GM23338 (cell line): ENCODE measurements around the gene BBOX1. TPM values are rescaled to one million over a fixed set of nuclear protein-coding genes. Genes with fewer than 3 reads are reported as not detected.

ENCODE experiments used
- ATAC-seq: fragments of 200-7000 bp; cut with Tn5 transposase; 3 replicates; pipeline ENCODE4 v1.9.1; 2020
- DNase-seq: peaks from one replicate; pipeline ENCODE4 v3.0.0-alpha.2; 2015; ENCODE audit warnings: low spot score
- H2AFZ ChIP-seq: fragments of 200-600 bp; sonication (generic); 2 replicates; pipeline ENCODE4 v1.8.0; 2016; ENCODE audit warnings: antibody characterized with exemption, mild to moderate bottlenecking, moderate library complexity
- H3F3A ChIP-seq: fragments of 200-600 bp; sonication (generic); replicated peaks from 2 replicates; pipeline ENCODE4 v1.8.0; 2017; ENCODE audit warnings: antibody characterized with exemption, mixed run types, low read depth
- H3K27ac ChIP-seq: fragments of 200-600 bp; sonication (generic); 2 replicates; pipeline ENCODE4 v1.6.1; 2016; ENCODE audit warnings: low read depth
- H3K27me3 ChIP-seq: fragments of 200-600 bp; sonication (generic); 2 replicates; pipeline ENCODE4 v1.8.0; 2016; ENCODE audit warnings: mild to moderate bottlenecking, mixed run types, moderate library complexity; ENCODE audit not compliant: insufficient read depth
- H3K36me3 ChIP-seq: fragments of 200-600 bp; sonication (generic); 2 replicates; pipeline ENCODE4 v1.8.0; 2016; ENCODE audit warnings: mild to moderate bottlenecking; ENCODE audit not compliant: insufficient read depth
- H3K4me1 ChIP-seq: fragments of 200-600 bp; sonication (generic); 2 replicates; pipeline ENCODE4 v1.8.0; 2016; ENCODE audit warnings: mild to moderate bottlenecking, moderate library complexity; ENCODE audit not compliant: insufficient read depth
- H3K4me2 ChIP-seq: fragments of 200-600 bp; sonication (generic); 2 replicates; pipeline ENCODE4 v1.7.1; 2017; ENCODE audit warnings: mixed run types
- H3K4me3 ChIP-seq: fragments of 200-600 bp; sonication (generic); 2 replicates; pipeline ENCODE4 v1.6.1; 2016; ENCODE audit warnings: mixed run types
- H3K79me2 ChIP-seq: fragments of 200-600 bp; sonication (generic); replicated peaks from 2 replicates; pipeline ENCODE4 v1.8.0; 2017; ENCODE audit warnings: mild to moderate bottlenecking; ENCODE audit not compliant: insufficient read depth
- H3K9me2 ChIP-seq: fragments of 200-600 bp; sonication (generic); 2 replicates; pipeline ENCODE4 v1.8.0; 2017; ENCODE audit not compliant: insufficient read depth
- H4K20me1 ChIP-seq: fragments of 200-600 bp; sonication (generic); replicated peaks from 2 replicates; pipeline ENCODE4 v1.8.0; 2017; ENCODE audit warnings: mild to moderate bottlenecking; ENCODE audit not compliant: insufficient read depth
- H3K27ac Mint-ChIP-seq: 2 replicates; pipeline ENCODE4 v1.8.0; 2020; ENCODE audit warnings: inconsistent platforms, mild to moderate bottlenecking, moderate library complexity, mixed read lengths
- H3K27me3 Mint-ChIP-seq: 3 replicates; pipeline ENCODE4 v1.8.0; 2022; ENCODE audit warnings: low read depth, mild to moderate bottlenecking, moderate library complexity, mixed read lengths, inconsistent platforms; ENCODE audit not compliant: insufficient read depth, poor library complexity
- H3K36me3 Mint-ChIP-seq: 3 replicates; pipeline ENCODE4 v1.8.0; 2021; ENCODE audit warnings: low read depth, mild to moderate bottlenecking, inconsistent platforms, moderate library complexity, mixed read lengths
- H3K4me1 Mint-ChIP-seq: 3 replicates; pipeline ENCODE4 v1.8.0; 2020; ENCODE audit warnings: mild to moderate bottlenecking, inconsistent platforms, mixed read lengths
- H3K4me3 Mint-ChIP-seq: 3 replicates; pipeline ENCODE4 v1.8.0; 2021; ENCODE audit warnings: moderate library complexity, mild to moderate bottlenecking, inconsistent platforms, mixed read lengths
- H3K9me3 Mint-ChIP-seq: 3 replicates; pipeline ENCODE4 v1.8.0; 2020; ENCODE audit warnings: moderate library complexity, mild to moderate bottlenecking, inconsistent platforms, mixed read lengths
- CREB1 ChIP-seq: fragments of 250-450 bp; sonication (Bioruptor Pico); IDR thresholded peaks from 2 replicates; pipeline ENCODE4 v1.5.0; 2020; ENCODE audit warnings: low read depth, mild to moderate bottlenecking, moderate library complexity
- EZH2phosphoT487 ChIP-seq: fragments of 200-600 bp; sonication (generic); IDR thresholded peaks from one replicate; pipeline ENCODE4 v1.8.1; 2018; ENCODE audit warnings: antibody characterized with exemption; ENCODE audit not compliant: unreplicated experiment
- JUNB ChIP-seq: IDR thresholded peaks from one replicate; pipeline ENCODE4 v1.6.1; 2016; ENCODE audit warnings: antibody characterized with exemption; ENCODE audit not compliant: unreplicated experiment
- NANOG ChIP-seq: IDR thresholded peaks from 2 replicates; pipeline ENCODE4 v1.6.1; 2016; ENCODE audit warnings: antibody characterized with exemption, borderline replicate concordance
- POLR2AphosphoS5 ChIP-seq: IDR thresholded peaks from 2 replicates; pipeline ENCODE4 v1.6.1; 2016; ENCODE audit warnings: antibody characterized with exemption, low read depth
- STAT1 ChIP-seq: IDR thresholded peaks from one replicate; pipeline ENCODE4 v1.6.1; 2016; ENCODE audit warnings: antibody characterized with exemption; ENCODE audit not compliant: unreplicated experiment
- ZNF114 ChIP-seq: fragments of 250-450 bp; sonication (Bioruptor Pico); IDR thresholded peaks from 2 replicates; pipeline ENCODE4 v1.5.0; 2020; ENCODE audit warnings: mild to moderate bottlenecking, moderate library complexity
- ZNF331 ChIP-seq: fragments of 250-450 bp; sonication (Bioruptor Pico); IDR thresholded peaks from 2 replicates; pipeline ENCODE4 v1.5.0; 2020; ENCODE audit warnings: low read depth, mild to moderate bottlenecking, moderate library complexity
- polyA plus RNA-seq: library from polyadenylated mRNA; unstranded; fragments of >200 nt; fragmentation: Nextera tagmentation; extraction: Ambion mirVana; gene quantifications from 2 replicates; pipeline ENCODE4 v1.2.1, GENCODE V29; 2016
- total RNA-seq: library from RNA; depleted of rRNA; stranded (reverse); fragments of >200 nt; shearing (Covaris generic); gene quantifications from 2 replicates; pipeline ENCODE4 v1.2.3, GENCODE V29; 2014
- TF ChIP-seq, protein P1 (sequence below): IDR thresholded peaks from one replicate; pipeline ENCODE4 v1.6.1; 2018; ENCODE audit warnings: antibody characterized with exemption; ENCODE audit not compliant: unreplicated experiment
- TF ChIP-seq, protein P2 (sequence below): IDR thresholded peaks from 2 replicates; pipeline ENCODE4 v1.6.1; 2016; ENCODE audit warnings: antibody characterized with exemption

The BBOX1 gene
- total and polyA plus RNA-seq, 2 experiments from 2014 or later, result not detected

GRCh38 chr11:27011560-27012233 lies 28.9 kb upstream of the BBOX1 start:
- Histone ChIP-seq H3K27ac (no peak overlapping the region), H3K4me3 (no peak overlapping the region), H4K20me1 (no peaks in the 10 kb centered on the region), H3K79me2 (no peaks in the 10 kb centered on the region), H3K36me3 (no peaks in the 10 kb centered on the region), H3F3A (no peaks in the 10 kb centered on the region), H3K27me3 (no peaks in the 10 kb centered on the region), H3K9me2 (no peaks in the 10 kb centered on the region), H2AFZ (no peak overlapping the region; the same call in 1 of the 2 replicates), H3K4me1 (peaks cover 5% of the 10 kb centered on the region), H3K4me2 (no peak overlapping the region)
- peaks cover 3% of the 10 kb centered on the region; the same call in 2 of the 3 replicates for H3K4me1 Mint-ChIP-seq
- no peak for ATAC-seq
- H3K4me3 Mint-ChIP-seq, result no peak overlapping the region
- H3K27ac Mint-ChIP-seq, result no peak overlapping the region
- no peaks in the 10 kb centered on the region for H3K9me3 Mint-ChIP-seq
- no peaks in the 10 kb centered on the region for H3K36me3 Mint-ChIP-seq
- H3K27me3 Mint-ChIP-seq, result no peaks in the 10 kb centered on the region
- DNase-seq, result no peak
- TF ChIP-seq JUNB, result no peak
- TF ChIP-seq, protein P1, sequence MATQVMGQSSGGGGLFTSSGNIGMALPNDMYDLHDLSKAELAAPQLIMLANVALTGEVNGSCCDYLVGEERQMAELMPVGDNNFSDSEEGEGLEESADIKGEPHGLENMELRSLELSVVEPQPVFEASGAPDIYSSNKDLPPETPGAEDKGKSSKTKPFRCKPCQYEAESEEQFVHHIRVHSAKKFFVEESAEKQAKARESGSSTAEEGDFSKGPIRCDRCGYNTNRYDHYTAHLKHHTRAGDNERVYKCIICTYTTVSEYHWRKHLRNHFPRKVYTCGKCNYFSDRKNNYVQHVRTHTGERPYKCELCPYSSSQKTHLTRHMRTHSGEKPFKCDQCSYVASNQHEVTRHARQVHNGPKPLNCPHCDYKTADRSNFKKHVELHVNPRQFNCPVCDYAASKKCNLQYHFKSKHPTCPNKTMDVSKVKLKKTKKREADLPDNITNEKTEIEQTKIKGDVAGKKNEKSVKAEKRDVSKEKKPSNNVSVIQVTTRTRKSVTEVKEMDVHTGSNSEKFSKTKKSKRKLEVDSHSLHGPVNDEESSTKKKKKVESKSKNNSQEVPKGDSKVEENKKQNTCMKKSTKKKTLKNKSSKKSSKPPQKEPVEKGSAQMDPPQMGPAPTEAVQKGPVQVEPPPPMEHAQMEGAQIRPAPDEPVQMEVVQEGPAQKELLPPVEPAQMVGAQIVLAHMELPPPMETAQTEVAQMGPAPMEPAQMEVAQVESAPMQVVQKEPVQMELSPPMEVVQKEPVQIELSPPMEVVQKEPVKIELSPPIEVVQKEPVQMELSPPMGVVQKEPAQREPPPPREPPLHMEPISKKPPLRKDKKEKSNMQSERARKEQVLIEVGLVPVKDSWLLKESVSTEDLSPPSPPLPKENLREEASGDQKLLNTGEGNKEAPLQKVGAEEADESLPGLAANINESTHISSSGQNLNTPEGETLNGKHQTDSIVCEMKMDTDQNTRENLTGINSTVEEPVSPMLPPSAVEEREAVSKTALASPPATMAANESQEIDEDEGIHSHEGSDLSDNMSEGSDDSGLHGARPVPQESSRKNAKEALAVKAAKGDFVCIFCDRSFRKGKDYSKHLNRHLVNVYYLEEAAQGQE, result no peak
- TF ChIP-seq NANOG, result no peak
- TF ChIP-seq EZH2phosphoT487, result no peak
- no peak for TF ChIP-seq ZNF331 (CRISPR knock-in tag)

- ATAC-seq (no peak), DNase-seq (peak; percentile 6)
- Mint-ChIP-seq H3K36me3 (no peaks in the 10 kb centered on the region), H3K4me3 (no peak overlapping the region), H3K27me3 (peaks cover 1% of the 10 kb centered on the region), H3K9me3 (no peaks in the 10 kb centered on the region), H3K4me1 (peaks cover 3% of the 10 kb centered on the region; the same call in 2 of the 3 replicates), H3K27ac (no peak overlapping the region)
- Histone ChIP-seq H3K4me1 (peaks cover 5% of the 10 kb centered on the region), H4K20me1 (no peaks in the 10 kb centered on the region), H3K36me3 (no peaks in the 10 kb centered on the region), H3K4me2 (no peak overlapping the region), H3K9me2 (no peaks in the 10 kb centered on the region), H3K4me3 (no peak overlapping the region), H3K79me2 (no peaks in the 10 kb centered on the region), H2AFZ (no peak overlapping the region; the same call in 1 of the 2 replicates), H3K27me3 (no peaks in the 10 kb centered on the region), H3K27ac (no peak overlapping the region), H3F3A (no peaks in the 10 kb centered on the region)
- TF ChIP-seq EZH2phosphoT487 (no peak), POLR2AphosphoS5 (no peak), CREB1 (no peak), NANOG (no peak), STAT1 (no peak), JUNB (no peak), ZNF331 (CRISPR knock-in tag) (no peak), ZNF114 (CRISPR knock-in tag) (no peak)
- TF ChIP-seq, protein P2, sequence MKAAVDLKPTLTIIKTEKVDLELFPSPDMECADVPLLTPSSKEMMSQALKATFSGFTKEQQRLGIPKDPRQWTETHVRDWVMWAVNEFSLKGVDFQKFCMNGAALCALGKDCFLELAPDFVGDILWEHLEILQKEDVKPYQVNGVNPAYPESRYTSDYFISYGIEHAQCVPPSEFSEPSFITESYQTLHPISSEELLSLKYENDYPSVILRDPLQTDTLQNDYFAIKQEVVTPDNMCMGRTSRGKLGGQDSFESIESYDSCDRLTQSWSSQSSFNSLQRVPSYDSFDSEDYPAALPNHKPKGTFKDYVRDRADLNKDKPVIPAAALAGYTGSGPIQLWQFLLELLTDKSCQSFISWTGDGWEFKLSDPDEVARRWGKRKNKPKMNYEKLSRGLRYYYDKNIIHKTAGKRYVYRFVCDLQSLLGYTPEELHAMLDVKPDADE, result no peak
These were observed 28.2 kb upstream of the BBOX1 start for GRCh38 chr11:27012234-27012921.
